K562 (cell line): ENCODE measurements around the gene SYNJ2. TPM values are rescaled to one million over a fixed set of nuclear protein-coding genes. Genes with fewer than 3 reads are reported as not detected.

ENCODE experiments used
- ATAC-seq: fragments of 200-7000 bp; cut with Tn5 transposase; 3 replicates; pipeline ENCODE4 v1.9.1; 2020; ENCODE audit warnings: moderate library complexity
- BruUV-seq: library from RNA; stranded (reverse); fragments of 400-500 nt; replicated peaks from 2 replicates; lab custom pipeline; 2021; lab: Mats Ljungman, UMichigan
- CTCF ChIA-PET: fragments of 300-600 bp; formaldehyde crosslinking; extraction: SDS; loops from one replicate; lab custom pipeline; 2021; ENCODE audit warnings: low intra/inter-chr PET ratio; lab: Yijun Ruan, JAX
- POLR2A ChIA-PET: fragments of 300-600, 350-650 bp; sonication (Branson Sonifier 250); formaldehyde crosslinking; extraction: SDS; loops from one replicate; lab custom pipeline; 2021; ENCODE audit warnings: antibody characterized with exemption, inconsistent platforms; lab: Yijun Ruan, JAX
- DNase-seq, 4 experiments: peaks; one replicate each; pipeline versions ENCODE4 v3.0.0 to v3.0.0-alpha.2; 2011 to 2018; ENCODE audit warnings: low spot score in 3 of 4, mixed read lengths in 3 of 4; ENCODE audit errors: extremely low read depth in 1 of 4
- FAIRE-seq: peaks from 2 replicates; lab custom pipeline; 2011; peaks lifted over from hg19 to GRCh38; lab: Jason Lieb, UNC
- H2AFZ ChIP-seq: 2 replicates; pipeline ENCODE4 v1.6.0; 2011; ENCODE audit warnings: low read depth, low read length, control low read depth, inconsistent platforms
- H3K27ac ChIP-seq: fragments of 200-600 bp; 3 replicates; pipeline ENCODE4 v1.8.0; 2011; ENCODE audit warnings: low read depth, mild to moderate bottlenecking, control low read depth, inconsistent platforms, low read length, moderate library complexity, mixed read lengths; ENCODE audit errors: extremely low read depth
- H3K27me3 ChIP-seq, 2 experiments: fragments of 300-600 bp in 1 of 2; 2 replicates in 1 of 2; 3 replicates in 1 of 2; pipeline versions ENCODE4 v1.6.0 to v1.8.0; 2011; ENCODE audit warnings: inconsistent platforms in 2 of 2, low read length in 2 of 2, mild to moderate bottlenecking in 1 of 2, mixed read lengths in 1 of 2, moderate library complexity in 1 of 2; ENCODE audit not compliant: control insufficient read depth in 2 of 2, insufficient read depth in 2 of 2
- H3K36me3 ChIP-seq: fragments of 300-600 bp; 3 replicates; pipeline ENCODE4 v1.8.0; 2011; ENCODE audit warnings: mild to moderate bottlenecking, low read length, inconsistent platforms; ENCODE audit not compliant: control insufficient read depth, insufficient read depth
- H3K4me1 ChIP-seq, 2 experiments: fragments of 200-600 bp in 1 of 2; replicated peaks in 1 of 2; 2 replicates in 1 of 2; 3 replicates in 1 of 2; pipeline versions ENCODE4 v1.5.1 to v1.8.0; 2011; ENCODE audit warnings: inconsistent platforms in 2 of 2, low read length in 2 of 2, mild to moderate bottlenecking in 1 of 2, mixed read lengths in 1 of 2, moderate library complexity in 1 of 2; ENCODE audit not compliant: control insufficient read depth in 2 of 2, insufficient read depth in 2 of 2
- H3K4me2 ChIP-seq: 2 replicates; pipeline ENCODE4 v1.6.1; 2011; ENCODE audit warnings: low read length, control low read depth, inconsistent platforms, mixed read lengths; ENCODE audit not compliant: insufficient read depth
- H3K4me3 ChIP-seq: fragments of 200-600 bp; sonication (generic), shearing (Covaris generic); 2 replicates; pipeline ENCODE4 v1.5.1; 2016; ENCODE audit warnings: control low read depth, inconsistent platforms
- H3K79me2 ChIP-seq: fragments of 200-600 bp; 3 replicates; pipeline ENCODE4 v1.8.0; 2011; ENCODE audit warnings: low read length, inconsistent platforms; ENCODE audit not compliant: control insufficient read depth, insufficient read depth
- H3K9ac ChIP-seq, 2 experiments: 2 replicates each; pipeline versions ENCODE4 v1.6.0 to v1.6.1; 2011; ENCODE audit warnings: low read depth in 2 of 2, low read length in 2 of 2, control low read depth in 1 of 2, inconsistent platforms in 1 of 2, mild to moderate bottlenecking in 1 of 2, mixed read lengths in 1 of 2; ENCODE audit not compliant: insufficient read depth in 1 of 2
- H3K9me1 ChIP-seq: one replicate; pipeline ENCODE4 v1.6.0; 2011; ENCODE audit warnings: inconsistent platforms, mild to moderate bottlenecking, low read length, moderate library complexity; ENCODE audit not compliant: control insufficient read depth, insufficient read depth
- H3K9me3 ChIP-seq: replicated peaks from 2 replicates; pipeline ENCODE4 v1.5.1; 2011; ENCODE audit warnings: low read depth, low read length, inconsistent platforms; ENCODE audit not compliant: control insufficient read depth, insufficient read depth
- H4K20me1 ChIP-seq: replicated peaks from 2 replicates; pipeline ENCODE4 v1.6.1; 2011; ENCODE audit warnings: low read length, inconsistent platforms, mixed read lengths; ENCODE audit not compliant: control insufficient read depth, insufficient read depth
- ZBTB34 ChIP-seq: fragments of 250-450 bp; sonication (Bioruptor Pico); IDR thresholded peaks from 2 replicates; pipeline ENCODE4 v1.8.0; 2021; ENCODE audit warnings: mild to moderate bottlenecking, moderate library complexity
- WGBS: fragments of 100-300 bp; shearing (Covaris generic); methylation state at CpG from one replicate; pipeline ENCODE4 v1.1.6; 2016; ENCODE audit warnings: low coverage, mixed read lengths; ENCODE audit not compliant: insufficient coverage; ENCODE audit errors: missing lambda C conversion rate; 5-methylcytosine and 5-hydroxymethylcytosine counted together
- in situ Hi-C: fragments of 300-500 bp; cut with MboI; formaldehyde crosslinking; loops from 4 replicates; pipeline ENCODE4 v1.15.0; 2018; ENCODE audit warnings: inconsistent platforms, mixed read lengths
- intact Hi-C: fragments of 100-400 bp; cut with micrococcal nuclease; formaldehyde crosslinking; loops from 2 replicates; pipeline ENCODE4 v1.14.2; 2022
- polyA plus RNA-seq, 8 experiments: library from polyadenylated mRNA; depleted of rRNA in 4 of 8; stranded (reverse) in 5 of 8; unstranded in 3 of 8; fragments of >200 nt; fragmentation: Nextera tagmentation in 2 of 8; fragmentation: Illumina TruSeq in 1 of 8; extraction: Ambion mirVana in 2 of 8; extraction: Trizol in 1 of 8; gene quantifications; 2 replicates each; pipeline versions ENCODE4 v1.2.1 to v1.2.3, GENCODE V29; 2011 to 2014; ENCODE audit warnings: inconsistent platforms in 1 of 8, missing spikeins in 1 of 8
- total RNA-seq, 7 experiments: library from RNA; depleted of rRNA in 6 of 7; stranded (reverse); fragments of >200 nt in 6 of 7; fragmentation: Illumina TruSeq in 2 of 7; extraction: Trizol in 2 of 7; gene quantifications; 2 replicates each; pipeline versions ENCODE4 v1.2.1 to v1.2.3, GENCODE V29; 2011 to 2021; ENCODE audit warnings: low replicate concordance in 1 of 7
- TF ChIP-seq, protein P1 (sequence below): fragments of 200-600 bp; sonication (generic); IDR thresholded peaks from one replicate; pipeline ENCODE4 v1.6.1; 2012; ENCODE audit warnings: mild to moderate bottlenecking, low read depth, low read length, inconsistent platforms

SYNJ2 gene
- total and polyA plus RNA-seq, 9 of the 15 experiments (the other 6 are each of a cell fraction or from before 2014, with no cell fraction given): 3.0 to 27.7 (median 17.8) TPM

GRCh38 chr6:158005626-158006180 is 24.0 kb downstream of the SYNJ2 start:
- no peak for FAIRE-seq
- Histone ChIP-seq H3K9me1 (no peaks in the 10 kb centered on the region), H2AFZ (no peak overlapping the region), H3K4me2 (no peak overlapping the region), H3K27me3 (no peaks in the 10 kb centered on the region), H3K4me3 (no peak overlapping the region), H3K9ac (0 out of 4 replicates have a peak overlapping the region, but pooled peaks of 1 of the 2 experiments have one; percentile 11), H3K79me2 (peaks cover 48% of the 10 kb centered on the region), H3K27ac (no peak overlapping the region), H3K4me1 (peaks cover 41 to 54% of the 10 kb centered on the region in 2 experiments), H3K36me3 (no peaks in the 10 kb centered on the region; the same call in 2 of the 3 replicates), H3K9me3 (no peaks in the 10 kb centered on the region), H4K20me1 (peaks cover 3% of the 10 kb centered on the region; the same call in 1 of the 2 replicates)
- BruUV-seq: no TSS peak
- WGBS: 82% methylated on average over 11 of the region's 11 CpGs
- TF ChIP-seq ZBTB34 (CRISPR knock-in tag): no peak
- TF ChIP-seq, protein P1, sequence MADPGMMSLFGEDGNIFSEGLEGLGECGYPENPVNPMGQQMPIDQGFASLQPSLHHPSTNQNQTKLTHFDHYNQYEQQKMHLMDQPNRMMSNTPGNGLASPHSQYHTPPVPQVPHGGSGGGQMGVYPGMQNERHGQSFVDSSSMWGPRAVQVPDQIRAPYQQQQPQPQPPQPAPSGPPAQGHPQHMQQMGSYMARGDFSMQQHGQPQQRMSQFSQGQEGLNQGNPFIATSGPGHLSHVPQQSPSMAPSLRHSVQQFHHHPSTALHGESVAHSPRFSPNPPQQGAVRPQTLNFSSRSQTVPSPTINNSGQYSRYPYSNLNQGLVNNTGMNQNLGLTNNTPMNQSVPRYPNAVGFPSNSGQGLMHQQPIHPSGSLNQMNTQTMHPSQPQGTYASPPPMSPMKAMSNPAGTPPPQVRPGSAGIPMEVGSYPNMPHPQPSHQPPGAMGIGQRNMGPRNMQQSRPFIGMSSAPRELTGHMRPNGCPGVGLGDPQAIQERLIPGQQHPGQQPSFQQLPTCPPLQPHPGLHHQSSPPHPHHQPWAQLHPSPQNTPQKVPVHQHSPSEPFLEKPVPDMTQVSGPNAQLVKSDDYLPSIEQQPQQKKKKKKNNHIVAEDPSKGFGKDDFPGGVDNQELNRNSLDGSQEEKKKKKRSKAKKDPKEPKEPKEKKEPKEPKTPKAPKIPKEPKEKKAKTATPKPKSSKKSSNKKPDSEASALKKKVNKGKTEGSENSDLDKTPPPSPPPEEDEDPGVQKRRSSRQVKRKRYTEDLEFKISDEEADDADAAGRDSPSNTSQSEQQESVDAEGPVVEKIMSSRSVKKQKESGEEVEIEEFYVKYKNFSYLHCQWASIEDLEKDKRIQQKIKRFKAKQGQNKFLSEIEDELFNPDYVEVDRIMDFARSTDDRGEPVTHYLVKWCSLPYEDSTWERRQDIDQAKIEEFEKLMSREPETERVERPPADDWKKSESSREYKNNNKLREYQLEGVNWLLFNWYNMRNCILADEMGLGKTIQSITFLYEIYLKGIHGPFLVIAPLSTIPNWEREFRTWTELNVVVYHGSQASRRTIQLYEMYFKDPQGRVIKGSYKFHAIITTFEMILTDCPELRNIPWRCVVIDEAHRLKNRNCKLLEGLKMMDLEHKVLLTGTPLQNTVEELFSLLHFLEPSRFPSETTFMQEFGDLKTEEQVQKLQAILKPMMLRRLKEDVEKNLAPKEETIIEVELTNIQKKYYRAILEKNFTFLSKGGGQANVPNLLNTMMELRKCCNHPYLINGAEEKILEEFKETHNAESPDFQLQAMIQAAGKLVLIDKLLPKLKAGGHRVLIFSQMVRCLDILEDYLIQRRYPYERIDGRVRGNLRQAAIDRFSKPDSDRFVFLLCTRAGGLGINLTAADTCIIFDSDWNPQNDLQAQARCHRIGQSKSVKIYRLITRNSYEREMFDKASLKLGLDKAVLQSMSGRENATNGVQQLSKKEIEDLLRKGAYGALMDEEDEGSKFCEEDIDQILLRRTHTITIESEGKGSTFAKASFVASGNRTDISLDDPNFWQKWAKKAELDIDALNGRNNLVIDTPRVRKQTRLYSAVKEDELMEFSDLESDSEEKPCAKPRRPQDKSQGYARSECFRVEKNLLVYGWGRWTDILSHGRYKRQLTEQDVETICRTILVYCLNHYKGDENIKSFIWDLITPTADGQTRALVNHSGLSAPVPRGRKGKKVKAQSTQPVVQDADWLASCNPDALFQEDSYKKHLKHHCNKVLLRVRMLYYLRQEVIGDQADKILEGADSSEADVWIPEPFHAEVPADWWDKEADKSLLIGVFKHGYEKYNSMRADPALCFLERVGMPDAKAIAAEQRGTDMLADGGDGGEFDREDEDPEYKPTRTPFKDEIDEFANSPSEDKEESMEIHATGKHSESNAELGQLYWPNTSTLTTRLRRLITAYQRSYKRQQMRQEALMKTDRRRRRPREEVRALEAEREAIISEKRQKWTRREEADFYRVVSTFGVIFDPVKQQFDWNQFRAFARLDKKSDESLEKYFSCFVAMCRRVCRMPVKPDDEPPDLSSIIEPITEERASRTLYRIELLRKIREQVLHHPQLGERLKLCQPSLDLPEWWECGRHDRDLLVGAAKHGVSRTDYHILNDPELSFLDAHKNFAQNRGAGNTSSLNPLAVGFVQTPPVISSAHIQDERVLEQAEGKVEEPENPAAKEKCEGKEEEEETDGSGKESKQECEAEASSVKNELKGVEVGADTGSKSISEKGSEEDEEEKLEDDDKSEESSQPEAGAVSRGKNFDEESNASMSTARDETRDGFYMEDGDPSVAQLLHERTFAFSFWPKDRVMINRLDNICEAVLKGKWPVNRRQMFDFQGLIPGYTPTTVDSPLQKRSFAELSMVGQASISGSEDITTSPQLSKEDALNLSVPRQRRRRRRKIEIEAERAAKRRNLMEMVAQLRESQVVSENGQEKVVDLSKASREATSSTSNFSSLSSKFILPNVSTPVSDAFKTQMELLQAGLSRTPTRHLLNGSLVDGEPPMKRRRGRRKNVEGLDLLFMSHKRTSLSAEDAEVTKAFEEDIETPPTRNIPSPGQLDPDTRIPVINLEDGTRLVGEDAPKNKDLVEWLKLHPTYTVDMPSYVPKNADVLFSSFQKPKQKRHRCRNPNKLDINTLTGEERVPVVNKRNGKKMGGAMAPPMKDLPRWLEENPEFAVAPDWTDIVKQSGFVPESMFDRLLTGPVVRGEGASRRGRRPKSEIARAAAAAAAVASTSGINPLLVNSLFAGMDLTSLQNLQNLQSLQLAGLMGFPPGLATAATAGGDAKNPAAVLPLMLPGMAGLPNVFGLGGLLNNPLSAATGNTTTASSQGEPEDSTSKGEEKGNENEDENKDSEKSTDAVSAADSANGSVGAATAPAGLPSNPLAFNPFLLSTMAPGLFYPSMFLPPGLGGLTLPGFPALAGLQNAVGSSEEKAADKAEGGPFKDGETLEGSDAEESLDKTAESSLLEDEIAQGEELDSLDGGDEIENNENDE: no peak
- no peak for ATAC-seq
- in situ Hi-C loops (no loop called here), intact Hi-C loops (no loop called here)
- DNase-seq: no peak
- ChIA-PET CTCF (no interaction called here), POLR2A (interaction anchor here (0.6 kb wide), 1 partner anchor 76 kb away, joined by 3 read pairs; no protein-coding TSS in a partner anchor)
